ENCODE data around the gene BTBD18. TPM values are rescaled to one million over a fixed set of nuclear protein-coding genes. Genes with fewer than 3 reads are reported as not detected.

BTBD18 gene

DNA sequence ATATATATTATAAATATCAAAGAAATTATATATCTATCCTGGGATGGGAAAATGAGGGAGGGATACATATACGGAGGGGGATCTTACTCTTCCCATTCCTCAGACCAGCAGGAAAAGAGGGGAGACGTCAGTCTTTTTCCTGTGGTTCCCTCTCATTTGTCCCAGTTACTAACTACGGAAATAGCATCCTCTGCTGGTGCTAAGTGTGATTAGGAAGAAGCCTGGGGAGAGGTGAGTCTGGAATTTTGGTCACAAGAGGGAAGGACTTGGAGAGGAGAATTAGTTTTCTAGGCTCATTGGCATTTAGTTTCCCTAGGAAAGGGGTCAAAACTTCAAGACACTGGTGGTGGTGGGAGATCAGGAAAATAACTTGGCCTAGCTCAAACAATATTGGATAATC, 51.2 kb downstream of the BTBD18 start:
- no peak overlapping the region for H2AK5ac ChIP-seq (ENCODE audit: low read depth, low read length)
- H3K23ac ChIP-seq (ENCODE audit: low read depth, low read length, poor library complexity), result no peak overlapping the region
- no peak overlapping the region for H3K14ac ChIP-seq (ENCODE audit: low read length)
- no peak overlapping the region for H3K27ac ChIP-seq (replicated peaks; ENCODE audit: low read length)
- no peak overlapping the region for H3K4me3 ChIP-seq (ENCODE audit: low read length in 2 of 2)
- no peak overlapping the region for H2BK12ac ChIP-seq (ENCODE audit: low read length)
- no peak overlapping the region for H3K18ac ChIP-seq (ENCODE audit: low read length)
- H3K79me1 ChIP-seq (ENCODE audit: low read depth, low read length), result no peaks in the 10 kb centered on the region
- H2BK5ac ChIP-seq (ENCODE audit: low read length), result no peak overlapping the region
- DNase-seq (ENCODE audit: low spot score), result no peak
- no CpG with 5 or more reads among the region's 3 CpGs for WGBS, 2 donors (ENCODE audit: extremely low coverage in 2 of 2, insufficient read length in 2 of 2, insufficient replicate concordance in 1 of 2)
- no peak overlapping the region for H3K4me2 ChIP-seq (ENCODE audit: insufficient read depth, low read length, poor library complexity, severe bottlenecking)
- no peak overlapping the region for H2AFZ ChIP-seq (ENCODE audit: low read length)
- no peak overlapping the region for H4K91ac ChIP-seq (ENCODE audit: low read depth, low read length, poor library complexity)
- no peak overlapping the region for H3K9ac ChIP-seq (ENCODE audit: low read depth, low read length, poor library complexity)
- H2BK120ac ChIP-seq (ENCODE audit: low read depth, low read length), result no peak overlapping the region
- H3K4ac ChIP-seq (ENCODE audit: low read length), result no peak overlapping the region
- H3K36me3 ChIP-seq (replicated peaks in 1 of 2; ENCODE audit: control insufficient read depth in 2 of 2, insufficient read depth in 2 of 2, low read length in 2 of 2), result peaks cover 48 to 89% of the 10 kb centered on the region in 2 donors
- no peaks in the 10 kb centered on the region for H3K4me1 ChIP-seq (ENCODE audit: control insufficient read depth in 2 of 2, insufficient read depth in 1 of 2, low read depth in 1 of 2, low read length in 2 of 2)
- H3K9me3 ChIP-seq (replicated peaks in 1 of 2; ENCODE audit: control insufficient read depth in 2 of 2, insufficient read depth in 1 of 2, low read depth in 1 of 2, low read length in 2 of 2), result no peaks in the 10 kb centered on the region
- no peak overlapping the region for H2BK15ac ChIP-seq (ENCODE audit: low read length)
- H4K8ac ChIP-seq (ENCODE audit: low read depth, low read length), result no peak overlapping the region
- H3K27me3 ChIP-seq (ENCODE audit: control insufficient read depth in 3 of 3, insufficient read depth in 3 of 3, low read depth in 1 of 3, low read length in 3 of 3), result no peaks in the 10 kb centered on the region

DNA sequence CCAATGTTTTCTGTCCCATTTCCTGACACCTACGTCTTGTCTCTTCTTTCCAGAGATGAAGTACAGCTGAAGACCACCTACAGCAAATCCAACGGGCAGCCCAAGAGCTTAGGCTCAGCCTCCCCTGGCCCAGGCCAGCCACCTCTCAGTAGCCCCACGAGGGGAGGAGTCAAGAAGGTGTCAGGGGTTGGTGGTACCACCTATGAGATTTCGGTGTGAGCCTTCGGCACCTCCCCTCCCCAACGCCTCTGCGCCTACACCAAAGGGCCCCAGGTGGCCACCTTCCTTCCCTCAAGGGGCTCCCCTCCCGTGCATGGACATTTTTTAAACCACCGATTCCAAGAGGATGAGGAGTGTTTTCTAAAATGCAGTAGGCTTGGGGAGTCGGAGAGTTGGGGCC, 51.8 kb downstream of the BTBD18 start:
- no peak overlapping the region for H3K4ac ChIP-seq (ENCODE audit: low read length)
- H3K36me3 ChIP-seq (replicated peaks in 1 of 2; ENCODE audit: control insufficient read depth in 2 of 2, insufficient read depth in 2 of 2, low read length in 2 of 2), result peaks cover 48 to 90% of the 10 kb centered on the region in 2 donors
- no peak overlapping the region for H2BK12ac ChIP-seq (ENCODE audit: low read length)
- no peaks in the 10 kb centered on the region for H3K4me1 ChIP-seq (ENCODE audit: control insufficient read depth in 2 of 2, insufficient read depth in 1 of 2, low read depth in 1 of 2, low read length in 2 of 2)
- no CpG with 5 or more reads among the region's 10 CpGs for WGBS, 2 donors (ENCODE audit: extremely low coverage in 2 of 2, insufficient read length in 2 of 2, insufficient replicate concordance in 1 of 2)
- no peaks in the 10 kb centered on the region for H3K9me3 ChIP-seq (replicated peaks in 1 of 2; ENCODE audit: control insufficient read depth in 2 of 2, insufficient read depth in 1 of 2, low read depth in 1 of 2, low read length in 2 of 2)
- no peak overlapping the region for H3K23ac ChIP-seq (ENCODE audit: low read depth, low read length, poor library complexity)
- H2BK5ac ChIP-seq (ENCODE audit: low read length), result no peak overlapping the region
- H3K27me3 ChIP-seq (ENCODE audit: control insufficient read depth in 3 of 3, insufficient read depth in 3 of 3, low read depth in 1 of 3, low read length in 3 of 3), result no peaks in the 10 kb centered on the region
- H4K8ac ChIP-seq (ENCODE audit: low read depth, low read length), result no peak overlapping the region
- H2AK5ac ChIP-seq (ENCODE audit: low read depth, low read length), result no peak overlapping the region
- no peak overlapping the region for H3K27ac ChIP-seq (replicated peaks; ENCODE audit: low read length)
- H3K14ac ChIP-seq (ENCODE audit: low read length), result no peak overlapping the region
- H3K9ac ChIP-seq (ENCODE audit: low read depth, low read length, poor library complexity), result no peak overlapping the region
- no peak overlapping the region for H2AFZ ChIP-seq (ENCODE audit: low read length)
- H4K91ac ChIP-seq (ENCODE audit: low read depth, low read length, poor library complexity), result no peak overlapping the region
- H3K18ac ChIP-seq (ENCODE audit: low read length), result no peak overlapping the region
- H2BK120ac ChIP-seq (ENCODE audit: low read depth, low read length), result no peak overlapping the region
- DNase-seq (ENCODE audit: low spot score), result no peak
- no peak overlapping the region for H2BK15ac ChIP-seq (ENCODE audit: low read length)
- no peak overlapping the region for H3K4me3 ChIP-seq (ENCODE audit: low read length in 2 of 2)
- no peaks in the 10 kb centered on the region for H3K79me1 ChIP-seq (ENCODE audit: low read depth, low read length)
- H3K4me2 ChIP-seq (ENCODE audit: insufficient read depth, low read length, poor library complexity, severe bottlenecking), result no peak overlapping the region

DNA sequence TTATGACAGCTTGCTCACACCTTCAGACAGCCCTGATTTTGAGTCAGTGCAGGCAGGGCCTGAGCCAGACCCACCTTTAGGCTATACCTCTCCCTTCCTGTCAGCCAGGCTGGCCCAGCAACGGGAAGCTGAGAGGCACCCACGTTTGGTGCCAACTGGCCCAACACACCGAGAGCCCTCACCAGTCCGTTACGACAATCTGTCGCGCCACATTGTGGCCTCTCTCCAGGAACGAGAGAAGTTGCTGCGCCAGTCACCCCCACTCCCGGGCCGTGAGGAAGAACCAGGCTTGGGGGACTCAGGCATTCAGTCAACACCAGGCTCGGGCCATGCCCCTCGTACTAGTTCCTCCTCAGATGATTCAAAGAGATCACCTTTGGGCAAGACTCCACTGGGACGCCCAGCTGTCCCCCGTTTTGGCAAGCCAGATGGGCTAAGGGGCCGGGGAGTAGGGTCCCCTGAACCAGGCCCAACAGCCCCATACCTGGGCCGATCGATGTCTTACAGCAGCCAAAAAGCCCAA, 52.7 kb downstream of the BTBD18 start:
- Histone ChIP-seq H2BK15ac (ENCODE audit: low read length) (no peak overlapping the region), H2AK5ac (ENCODE audit: low read depth, low read length) (no peak overlapping the region), H2BK120ac (ENCODE audit: low read depth, low read length) (no peak overlapping the region), H3K79me1 (ENCODE audit: low read depth, low read length) (no peaks in the 10 kb centered on the region), H3K27ac (replicated peaks; ENCODE audit: low read length) (no peak overlapping the region), H3K4me1 (ENCODE audit: control insufficient read depth in 2 of 2, insufficient read depth in 1 of 2, low read depth in 1 of 2, low read length in 2 of 2) (no peaks in the 10 kb centered on the region), H2AFZ (ENCODE audit: low read length) (no peak overlapping the region), H4K91ac (ENCODE audit: low read depth, low read length, poor library complexity) (no peak overlapping the region), H3K9me3 (replicated peaks in 1 of 2; ENCODE audit: control insufficient read depth in 2 of 2, insufficient read depth in 1 of 2, low read depth in 1 of 2, low read length in 2 of 2) (no peaks in the 10 kb centered on the region), H3K4me3 (ENCODE audit: low read length in 2 of 2) (peak overlapping the region in 1 of 2 donors; percentile 42), H3K4ac (ENCODE audit: low read length) (no peak overlapping the region), H4K8ac (ENCODE audit: low read depth, low read length) (no peak overlapping the region), H2BK12ac (ENCODE audit: low read length) (no peak overlapping the region), H3K14ac (ENCODE audit: low read length) (no peak overlapping the region), H3K18ac (ENCODE audit: low read length) (no peak overlapping the region), H3K23ac (ENCODE audit: low read depth, low read length, poor library complexity) (peak overlapping the region; percentile 26), H2BK5ac (ENCODE audit: low read length) (peak overlapping the region; percentile 4), H3K4me2 (ENCODE audit: insufficient read depth, low read length, poor library complexity, severe bottlenecking) (no peak overlapping the region), H3K36me3 (replicated peaks in 1 of 2; ENCODE audit: control insufficient read depth in 2 of 2, insufficient read depth in 2 of 2, low read length in 2 of 2) (peaks cover 43 to 90% of the 10 kb centered on the region in 2 donors), H3K27me3 (ENCODE audit: control insufficient read depth in 3 of 3, insufficient read depth in 3 of 3, low read depth in 1 of 3, low read length in 3 of 3) (no peaks in the 10 kb centered on the region), H3K9ac (ENCODE audit: low read depth, low read length, poor library complexity) (no peak overlapping the region)
- DNase-seq (ENCODE audit: low spot score), result no peak
- WGBS, 2 donors (ENCODE audit: extremely low coverage in 2 of 2, insufficient read length in 2 of 2, insufficient replicate concordance in 1 of 2), result no CpG with 5 or more reads among the region's 18 CpGs

Small RNA genes lying within 50 kb of the gene (small RNA-seq; reads per million reads assigned to genes)
- gene AP001931.1 (ENCODE audit: insufficient read depth), result not detected
- not detected for gene TMX2-CTNND1 (ENCODE audit: insufficient read depth)
